H1 (cell line): ENCODE measurements around the gene KCNIP3. TPM values are rescaled to one million over a fixed set of nuclear protein-coding genes. Genes with fewer than 3 reads are reported as not detected.

Source experiments
- CTCF ChIA-PET: fragments of 300-600 bp; sonication (Branson Sonifier 250); formaldehyde crosslinking; loops from one replicate; lab custom pipeline; 2021; ENCODE audit not compliant: partially characterized antibody; lab: Charles Lee
- POLR2A ChIA-PET: fragments of 300-600 bp; sonication (Branson Sonifier 250); formaldehyde crosslinking; loops from one replicate; lab custom pipeline; 2021; ENCODE audit warnings: inconsistent platforms; ENCODE audit not compliant: partially characterized antibody; lab: Charles Lee
- DNase-seq, 2 experiments: peaks; one replicate each; pipeline versions ENCODE4 v3.0.0 to v3.0.0-alpha.2; 2010 to 2022; ENCODE audit warnings: low spot score in 2 of 2, low read depth in 1 of 2, mixed read lengths in 1 of 2
- FAIRE-seq: peaks from 2 replicates; lab custom pipeline; 2011; peaks lifted over from hg19 to GRCh38; lab: Jason Lieb, UNC
- H2AFZ ChIP-seq: 2 replicates; pipeline ENCODE4 v1.8.1; 2012; ENCODE audit warnings: low read length, inconsistent platforms
- H2AK5ac ChIP-seq: 2 replicates; pipeline ENCODE4 v1.6.1; 2013; ENCODE audit warnings: low read depth, low read length
- H2BK120ac ChIP-seq: replicated peaks from 2 replicates; pipeline ENCODE3; 2013; ENCODE audit warnings: low read depth, low read length, inconsistent platforms
- H2BK12ac ChIP-seq: 2 replicates; pipeline ENCODE4 v1.6.1; 2013; ENCODE audit warnings: low read depth, low read length
- H2BK15ac ChIP-seq: 2 replicates; pipeline ENCODE4 v1.6.1; 2013; ENCODE audit warnings: low read length
- H2BK20ac ChIP-seq: 2 replicates; pipeline ENCODE4 v1.6.1; 2013; ENCODE audit warnings: low read length
- H2BK5ac ChIP-seq: 2 replicates; pipeline ENCODE4 v1.6.1; 2013; ENCODE audit warnings: low read depth, low read length
- H3K14ac ChIP-seq: 2 replicates; pipeline ENCODE4 v1.6.1; 2013; ENCODE audit warnings: inconsistent platforms; ENCODE audit not compliant: insufficient read length
- H3K18ac ChIP-seq: 2 replicates; pipeline ENCODE4 v1.6.1; 2013; ENCODE audit warnings: low read length; ENCODE audit errors: extremely low read depth
- H3K23ac ChIP-seq: 2 replicates; pipeline ENCODE4 v1.6.1; 2013; ENCODE audit warnings: inconsistent platforms; ENCODE audit not compliant: insufficient read length
- H3K23me2 ChIP-seq: 2 replicates; pipeline ENCODE4 v1.6.1; 2013; ENCODE audit warnings: low read depth, low read length
- H3K27ac ChIP-seq: 2 replicates; pipeline ENCODE4 v1.6.1; 2011; ENCODE audit warnings: low read depth, low read length, inconsistent platforms
- H3K27me3 ChIP-seq, 4 experiments: replicated peaks in 1 of 4; 1 replicate in 1 of 4; 2 replicates in 3 of 4; pipeline versions ENCODE4 v1.6.1 to v1.8.1; 2011 to 2013; ENCODE audit warnings: low read length in 3 of 4, mild to moderate bottlenecking in 3 of 4, inconsistent platforms in 2 of 4, mixed read lengths in 2 of 4, moderate library complexity in 1 of 4; ENCODE audit not compliant: control insufficient read depth in 3 of 4, insufficient read depth in 3 of 4; ENCODE audit errors: extremely low read depth in 1 of 4
- H3K36me3 ChIP-seq, 4 experiments: 2 replicates each; pipeline versions ENCODE4 v1.6.1 to v1.8.1; 2011 to 2013; ENCODE audit warnings: mild to moderate bottlenecking in 4 of 4, low read length in 3 of 4, moderate library complexity in 2 of 4, control low read depth in 1 of 4, inconsistent platforms in 1 of 4; ENCODE audit not compliant: insufficient read depth in 4 of 4, control insufficient read depth in 2 of 4
- H3K4ac ChIP-seq: replicated peaks from 2 replicates; pipeline ENCODE3; 2013; ENCODE audit warnings: low read length, low read depth, mixed read lengths, inconsistent platforms; ENCODE audit not compliant: insufficient read length
- H3K4me1 ChIP-seq, 4 experiments: replicated peaks in 1 of 4; 1 replicate in 1 of 4; 2 replicates in 3 of 4; pipeline versions ENCODE4 v1.6.1 to v1.8.1; 2011 to 2013; ENCODE audit warnings: low read length in 3 of 4, inconsistent platforms in 2 of 4, mixed read lengths in 1 of 4; ENCODE audit not compliant: insufficient read depth in 4 of 4, control insufficient read depth in 3 of 4
- H3K4me2 ChIP-seq, 2 experiments: 2 replicates each; pipeline versions ENCODE4 v1.6.1 to v1.8.1; 2011 to 2013; ENCODE audit warnings: low read depth in 2 of 2, low read length in 2 of 2, control low read depth in 1 of 2, inconsistent platforms in 1 of 2, mild to moderate bottlenecking in 1 of 2; ENCODE audit not compliant: insufficient read depth in 1 of 2
- H3K4me3 ChIP-seq, 4 experiments: fragments of 200-600, 300-600 bp in 1 of 4; sonication (generic), shearing (Covaris generic), sonication (Bioruptor Twin) in 1 of 4; 2 replicates each; pipeline versions ENCODE4 v1.5.1 to v1.8.1; 2011 to 2016; ENCODE audit warnings: low read length in 4 of 4, low read depth in 3 of 4, control low read depth in 2 of 4, inconsistent platforms in 2 of 4, mild to moderate bottlenecking in 2 of 4, mixed read lengths in 1 of 4, moderate library complexity in 1 of 4; ENCODE audit not compliant: insufficient read depth in 2 of 4; ENCODE audit errors: extremely low read depth in 1 of 4
- H3K56ac ChIP-seq: replicated peaks from 2 replicates; pipeline ENCODE3; 2013; ENCODE audit warnings: low read depth, mild to moderate bottlenecking, mixed read lengths, low read length, inconsistent platforms; ENCODE audit not compliant: insufficient read length
- H3K79me1 ChIP-seq: 2 replicates; pipeline ENCODE4 v1.6.1; 2013; ENCODE audit warnings: low read depth, low read length, control low read depth
- H3K79me2 ChIP-seq, 2 experiments: 2 replicates each; pipeline versions ENCODE4 v1.6.1 to v1.8.1; 2012 to 2013; ENCODE audit warnings: low read length in 2 of 2, mild to moderate bottlenecking in 2 of 2, inconsistent platforms in 1 of 2; ENCODE audit not compliant: insufficient read depth in 2 of 2, control insufficient read depth in 1 of 2
- H3K9ac ChIP-seq, 4 experiments: replicated peaks in 1 of 4; 1 replicate in 1 of 4; 2 replicates in 3 of 4; pipeline versions ENCODE4 v1.6.1 to v1.8.1; 2011 to 2013; ENCODE audit warnings: low read depth in 3 of 4, low read length in 3 of 4, control low read depth in 2 of 4, mild to moderate bottlenecking in 2 of 4, moderate library complexity in 2 of 4, inconsistent platforms in 1 of 4; ENCODE audit errors: extremely low read depth in 1 of 4
- H3K9me3 ChIP-seq, 2 experiments: 2 replicates each; pipeline versions ENCODE4 v1.6.1 to v1.8.1; 2012 to 2013; ENCODE audit warnings: mild to moderate bottlenecking in 2 of 2, moderate library complexity in 2 of 2, control low read depth in 1 of 2, inconsistent platforms in 1 of 2, low read depth in 1 of 2, low read length in 1 of 2, mixed read lengths in 1 of 2; ENCODE audit not compliant: insufficient read depth in 2 of 2
- H4K20me1 ChIP-seq, 2 experiments: replicated peaks in 1 of 2; 2 replicates each; pipeline versions ENCODE3 to v1.8.1; 2011 to 2013; ENCODE audit warnings: inconsistent platforms in 2 of 2, low read length in 2 of 2, mild to moderate bottlenecking in 1 of 2; ENCODE audit not compliant: insufficient read depth in 2 of 2, control insufficient read depth in 1 of 2
- H4K5ac ChIP-seq: 2 replicates; pipeline ENCODE4 v1.6.1; 2013; ENCODE audit warnings: low read length, low read depth, mixed read lengths, inconsistent platforms; ENCODE audit not compliant: insufficient read length
- H4K8ac ChIP-seq: 2 replicates; pipeline ENCODE4 v1.8.0; 2013; ENCODE audit warnings: mild to moderate bottlenecking, moderate library complexity, low read length, inconsistent platforms; ENCODE audit not compliant: insufficient read depth; ENCODE audit errors: extremely low read depth
- H4K91ac ChIP-seq: replicated peaks from 2 replicates; pipeline ENCODE3; 2013; ENCODE audit warnings: low read length, mixed read lengths, inconsistent platforms; ENCODE audit not compliant: insufficient read length
- ASH2L ChIP-seq: fragments of 200-600, 300-600 bp; sonication (generic); IDR thresholded peaks from one replicate; pipeline ENCODE4 v1.7.1; 2017; ENCODE audit warnings: low read length
- WGBS, 2 experiments: shearing (Covaris generic) in 1 of 2; methylation state at CpG; one replicate each; pipeline versions ENCODE4 v1.1.6 to v1.1.7; 2013 to 2015; ENCODE audit warnings: low lambda C conversion rate in 2 of 2, mixed read lengths in 2 of 2, inconsistent platforms in 1 of 2, low coverage in 1 of 2, missing lambda C conversion rate in 1 of 2; ENCODE audit not compliant: insufficient replicate concordance in 2 of 2, insufficient coverage in 1 of 2, insufficient read length in 1 of 2; ENCODE audit errors: extremely low coverage in 1 of 2, missing lambda C conversion rate in 1 of 2; 5-methylcytosine and 5-hydroxymethylcytosine counted together
- polyA plus RNA-seq, 7 experiments: library from polyadenylated mRNA; depleted of rRNA in 3 of 7; stranded (reverse) in 5 of 7; unstranded in 2 of 7; fragments of >200 nt in 5 of 7; fragments of 200-250 nt in 2 of 7; gene quantifications; 1 replicate in 5 of 7; 2 replicates in 1 of 7; 4 replicates in 1 of 7; pipeline versions ENCODE4 v1.2.1 to v1.2.3, GENCODE V29; 2011 to 2013; ENCODE audit warnings: missing spikeins in 2 of 7, mixed read lengths in 2 of 7
- total RNA-seq: library from RNA; stranded (reverse); fragmentation: NEBNext Ultra II Directional; extraction: Animal tissue kit (Norgen Biotek cat#: 25700); gene quantifications from 2 replicates; pipeline ENCODE4 v1.2.1, GENCODE V29; 2021

The KCNIP3 gene
- total and polyA plus RNA-seq, 2 of the 8 experiments (the other 6 are each of a cell fraction or from before 2014, with no cell fraction given) = 0.33 to 1.9 TPM

GRCh38 chr2:95278051-95278471, 19.1 kb upstream of the KCNIP3 start:
- Histone ChIP-seq H3K4me3 (no peak overlapping the region), H2BK15ac (no peak overlapping the region), H2BK12ac (no peak overlapping the region), H3K56ac (no peak overlapping the region), H4K8ac (no peak overlapping the region), H3K27me3 (no peaks in the 10 kb centered on the region), H3K79me2 (no peaks in the 10 kb centered on the region), H3K27ac (no peak overlapping the region), H2AK5ac (no peak overlapping the region), H2BK20ac (no peak overlapping the region), H4K91ac (no peak overlapping the region), H4K5ac (no peak overlapping the region), H4K20me1 (no peaks in the 10 kb centered on the region), H3K18ac (no peak overlapping the region), H3K14ac (no peak overlapping the region), H3K9ac (no peak overlapping the region), H3K4ac (no peak overlapping the region), H2AFZ (no peak overlapping the region), H3K9me3 (peaks cover 62 to 98% of the 10 kb centered on the region in 2 experiments), H3K36me3 (no peaks in the 10 kb centered on the region), H2BK5ac (no peak overlapping the region), H3K4me1 (peaks cover 0 to 33% (median 2%) of the 10 kb centered on the region in 4 experiments; a peak in 3 of 7 replicates), H3K23ac (no peak overlapping the region), H3K23me2 (no peaks in the 10 kb centered on the region), H3K4me2 (no peak overlapping the region), H2BK120ac (no peak overlapping the region), H3K79me1 (no peaks in the 10 kb centered on the region)
- no peak for TF ChIP-seq ASH2L
- no peak for DNase-seq
- POLR2A ChIA-PET = no interaction called here
- no peak for FAIRE-seq
- WGBS, 2 experiments = 91% methylated on average over 5 of the region's 7 CpGs; no CpG with 5 or more reads in 1 of the 2 experiments
- CTCF ChIA-PET = no interaction called here
